ENCODE measurements around the gene EPG5.
"Not testable (repeated sequence)": the region's sequence is repeated elsewhere in the genome, so short reads cannot be mapped to it uniquely, and the experiment has no call there.

EPG5 gene

GRCh38 chr18:45974088-45974536 lies 7.0 kb upstream of the EPG5 start:
- peak; percentile 28 for DNase-seq

DNA sequence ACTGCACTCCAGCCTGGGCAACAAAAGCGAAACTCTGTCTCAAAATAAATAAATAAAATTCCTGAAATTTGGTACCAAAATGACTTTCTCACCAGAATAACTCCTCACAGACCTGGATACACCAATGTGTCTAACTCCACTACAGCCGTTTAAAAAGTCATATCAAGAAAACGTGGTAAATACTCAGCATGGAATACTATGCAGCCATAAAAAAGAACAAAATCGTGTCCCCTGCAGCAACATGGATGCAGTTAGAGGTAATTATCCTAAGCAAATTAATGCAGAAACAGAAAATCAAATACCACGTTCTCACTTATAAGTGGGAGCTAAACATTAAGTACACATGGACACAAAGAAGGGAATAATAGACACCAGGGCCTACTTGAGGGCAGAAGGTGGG lies 2.2 kb downstream of the EPG5 start:
- not testable (repeated sequence) for DNase-seq

DNA sequence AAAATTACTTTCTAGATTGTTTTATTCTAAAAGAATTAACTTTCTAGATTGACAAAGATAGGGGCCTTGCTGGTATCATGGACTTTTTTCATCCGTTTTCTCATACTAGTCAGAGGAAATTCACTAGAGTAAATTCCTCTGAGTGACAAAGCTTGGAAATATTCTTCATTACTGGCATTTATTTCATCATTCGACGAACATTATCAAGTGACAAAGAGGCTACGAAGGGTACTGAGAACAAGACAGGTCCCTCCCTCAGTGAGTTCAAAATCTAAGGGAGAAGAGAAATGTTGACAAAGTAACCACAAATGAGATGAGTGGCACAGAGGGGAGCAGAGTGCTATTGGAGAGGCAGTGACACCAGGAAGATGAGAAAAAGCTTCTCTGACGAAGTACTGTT lies 4.3 kb downstream of the EPG5 start:
- DNase-seq: no peak

- no peak for DNase-seq
These were observed 4.7 kb downstream of the EPG5 start for GRCh38 chr18:45962461-45962860.

- DNase-seq: not testable (repeated sequence)
These were observed 7.6 kb downstream of the EPG5 start for GRCh38 chr18:45959484-45959883.

DNA sequence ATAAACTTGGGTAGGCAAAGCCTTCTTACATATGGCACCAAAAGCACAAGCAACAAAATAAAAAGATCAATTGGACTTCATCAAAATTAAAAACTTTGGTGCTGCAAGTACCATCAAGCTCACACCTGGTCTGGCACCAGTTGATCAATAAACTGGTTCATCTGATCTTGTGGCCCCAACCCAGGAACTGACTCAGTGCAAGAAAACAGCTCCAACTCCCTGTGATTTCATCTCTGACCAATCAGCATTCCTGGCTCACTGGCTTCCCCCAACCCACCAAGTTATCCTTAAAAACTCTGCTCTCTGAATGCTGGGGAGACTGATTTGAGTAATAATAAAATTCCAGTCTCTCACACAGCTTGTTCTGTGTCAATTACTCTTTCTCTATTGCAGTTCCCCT lies 8.4 kb downstream of the EPG5 start:
- no peak for DNase-seq

- no peak for DNase-seq
These were observed 9.1 kb downstream of the EPG5 start for GRCh38 chr18:45958027-45958426.

DNA sequence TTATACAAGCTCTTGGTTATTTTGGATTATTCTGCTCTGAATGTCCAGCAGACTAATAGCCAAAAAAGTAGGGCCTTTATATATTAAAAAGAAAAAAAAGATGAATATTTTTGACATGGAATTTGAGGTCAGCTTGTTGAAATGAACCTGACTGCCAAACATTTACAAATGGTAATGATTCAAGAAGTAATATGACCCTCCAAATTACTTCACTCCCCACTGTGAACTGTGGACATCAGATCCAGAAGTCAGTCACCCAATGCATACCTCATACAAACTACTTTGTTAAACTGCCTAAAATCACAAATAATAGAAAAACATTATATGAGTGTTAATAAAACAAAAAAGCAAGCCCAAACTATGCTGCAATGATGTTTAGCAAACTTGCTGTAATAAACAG lies 10.0 kb downstream of the EPG5 start:
- DNase-seq: no peak

DNA sequence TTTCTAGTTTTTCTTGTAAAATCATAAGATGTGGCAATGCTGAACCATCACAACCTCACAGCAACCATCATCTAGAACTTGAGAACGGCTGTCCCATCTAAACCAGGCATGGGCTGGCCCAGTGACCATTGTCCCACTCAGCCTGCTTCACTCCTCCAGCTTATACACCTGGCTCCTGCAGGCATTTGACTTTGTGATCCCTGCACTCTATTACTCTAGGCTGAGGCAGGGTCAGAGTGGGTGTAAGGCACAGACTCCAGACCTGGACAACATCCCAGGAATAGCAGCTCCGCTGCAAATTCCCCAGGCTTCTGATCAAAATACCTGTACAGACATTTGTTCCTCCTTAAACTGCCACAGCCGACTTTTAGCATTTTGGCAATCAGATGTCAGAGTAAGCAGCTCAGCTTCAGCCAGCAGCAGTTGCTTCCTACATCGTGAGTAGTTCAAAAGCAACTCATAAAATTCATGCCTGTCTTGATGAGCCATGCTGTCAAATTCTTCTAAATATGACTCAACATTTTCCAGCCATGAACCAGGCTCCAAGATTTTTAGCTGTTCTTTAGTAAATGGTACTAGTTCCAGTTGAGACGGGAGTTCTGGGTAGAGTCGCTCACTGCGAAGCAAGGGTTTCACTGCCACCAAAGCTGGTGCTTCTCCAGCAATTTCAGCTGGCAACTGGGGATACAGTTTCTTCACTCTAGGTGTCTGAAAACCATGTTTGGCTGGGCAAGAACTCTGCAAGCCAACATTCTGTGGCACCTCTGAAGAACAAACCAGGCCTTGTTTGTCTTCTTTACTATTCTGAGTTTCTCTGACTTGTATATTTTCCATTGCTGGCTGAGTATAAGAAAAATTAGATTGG lies 12.8 kb downstream of the EPG5 start:
- no peak for DNase-seq

DNA sequence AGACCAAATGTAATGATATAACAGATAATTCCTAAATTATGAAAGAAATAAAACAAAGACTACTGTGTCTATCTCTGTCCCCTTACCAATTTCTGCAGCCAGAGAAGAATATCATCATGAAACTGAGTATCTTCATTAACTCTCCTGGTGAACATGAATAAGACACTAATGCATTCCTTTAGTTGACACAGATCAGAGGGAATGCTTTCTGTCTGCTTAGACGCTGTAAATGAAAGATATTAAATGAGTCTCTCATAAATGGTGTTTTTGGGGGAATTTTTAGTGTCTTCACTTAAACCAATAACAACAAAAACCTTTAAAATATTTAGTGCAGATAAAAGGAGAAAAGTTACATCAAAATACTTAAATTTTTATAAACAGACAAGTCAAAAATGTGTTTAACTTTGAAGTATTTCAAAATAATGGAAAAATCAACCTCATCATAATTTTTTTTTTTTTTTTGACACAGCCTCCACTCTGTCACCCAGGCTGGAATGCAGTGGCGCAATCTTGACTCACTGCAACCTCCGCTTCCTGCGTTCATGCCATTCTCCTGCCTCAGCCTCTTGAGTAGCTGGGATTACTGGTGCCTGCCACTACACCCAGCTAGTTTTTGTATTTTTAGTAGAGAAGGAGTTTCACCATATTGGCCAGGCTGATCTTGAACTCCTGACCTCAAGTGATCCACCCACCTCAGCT lies 16.0 kb downstream of the EPG5 start:
- no peak for DNase-seq

DNA sequence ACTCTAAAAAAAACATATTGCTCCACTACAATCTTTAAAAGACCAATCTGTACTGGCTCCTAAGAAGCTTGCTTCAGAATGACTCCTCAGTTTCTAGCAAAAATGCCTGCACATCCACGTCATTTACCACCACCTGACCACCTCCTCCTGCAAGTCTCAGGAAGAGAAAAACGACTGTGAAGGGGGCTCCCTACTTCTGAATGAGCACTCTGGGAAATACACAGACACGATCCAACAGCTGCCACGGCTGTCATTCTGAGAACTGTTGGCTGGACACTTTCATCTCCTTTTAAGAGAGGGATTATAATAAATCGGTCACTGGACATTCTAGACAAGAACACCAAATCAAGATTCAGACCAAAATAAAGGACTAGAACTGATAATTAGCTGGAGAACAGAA lies 21.5 kb downstream of the EPG5 start:
- no peak for DNase-seq

DNA sequence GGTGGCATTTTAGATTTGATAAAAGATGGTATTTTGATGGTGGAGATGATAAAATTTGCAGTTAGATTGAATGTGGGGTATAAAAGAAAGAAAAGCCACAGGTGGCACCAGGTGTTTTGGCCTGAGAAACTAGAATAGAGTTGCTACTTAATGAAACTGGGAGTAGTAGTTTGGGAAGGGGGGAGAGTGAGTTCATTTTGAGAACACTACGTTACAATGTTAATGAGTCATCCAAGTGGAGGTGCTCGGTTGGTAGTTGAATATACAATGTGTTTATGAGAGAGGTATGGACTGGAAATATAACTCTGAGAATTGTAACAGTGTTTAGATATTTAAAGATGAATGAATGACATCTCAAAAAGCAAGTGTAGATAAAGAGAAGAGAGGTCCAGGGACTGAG lies 26.4 kb downstream of the EPG5 start:
- no peak for DNase-seq

- DNase-seq: no peak
These were observed 27.9 kb downstream of the EPG5 start for GRCh38 chr18:45939236-45939635.

DNA sequence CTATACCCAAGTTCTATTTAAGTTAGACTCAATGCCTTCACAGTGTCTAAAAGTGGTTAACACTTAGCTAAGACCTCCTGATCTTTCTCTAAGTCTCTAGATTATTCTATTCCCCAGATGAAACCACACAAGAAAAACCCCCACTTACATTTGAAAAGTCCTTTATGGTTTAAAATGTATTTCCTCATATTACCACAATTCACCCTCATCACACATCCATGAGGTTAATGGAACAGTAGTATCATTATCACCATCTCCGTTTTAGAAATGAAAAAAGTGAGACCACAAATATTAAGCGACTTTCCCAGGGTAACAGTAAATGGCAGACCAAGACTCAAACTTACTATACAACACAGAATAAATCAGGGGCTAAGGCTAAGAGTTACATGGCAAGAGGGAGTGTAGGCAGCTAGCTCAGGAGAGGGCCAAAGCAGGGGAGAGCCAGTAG lies 28.6 kb downstream of the EPG5 start:
- no peak for DNase-seq

GRCh38 chr18:45935591-45936335 lies 31.4 kb downstream of the EPG5 start:
- DNase-seq: no peak

GRCh38 chr18:45932708-45933107 lies 34.4 kb downstream of the EPG5 start:
- DNase-seq: no peak

GRCh38 chr18:45930963-45931362 lies 36.2 kb downstream of the EPG5 start:
- no peak for DNase-seq

- no peak for DNase-seq
These were observed 40.4 kb downstream of the EPG5 start for GRCh38 chr18:45926691-45927090.

- no peak for DNase-seq
These were observed 41.0 kb downstream of the EPG5 start for GRCh38 chr18:45926085-45926484.

DNA sequence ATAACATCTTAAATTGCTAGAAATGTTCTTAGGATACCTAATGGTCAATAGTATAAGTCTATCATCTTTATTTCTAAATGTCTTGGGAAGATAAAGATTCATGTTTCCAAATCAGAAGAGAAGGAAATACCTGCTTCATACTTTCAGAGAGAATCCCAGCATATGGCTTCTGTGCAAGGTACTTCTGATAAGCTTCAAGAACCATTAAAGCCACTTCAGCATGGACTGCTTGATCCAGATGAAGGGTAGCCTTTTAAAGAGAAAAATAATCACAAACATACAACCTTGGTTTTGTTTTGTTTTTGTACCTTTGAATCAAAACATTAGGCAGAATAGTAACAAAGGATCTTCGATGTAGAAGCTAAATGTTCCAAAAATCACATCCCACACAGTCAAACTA lies 44.0 kb downstream of the EPG5 start:
- no peak for DNase-seq

DNA sequence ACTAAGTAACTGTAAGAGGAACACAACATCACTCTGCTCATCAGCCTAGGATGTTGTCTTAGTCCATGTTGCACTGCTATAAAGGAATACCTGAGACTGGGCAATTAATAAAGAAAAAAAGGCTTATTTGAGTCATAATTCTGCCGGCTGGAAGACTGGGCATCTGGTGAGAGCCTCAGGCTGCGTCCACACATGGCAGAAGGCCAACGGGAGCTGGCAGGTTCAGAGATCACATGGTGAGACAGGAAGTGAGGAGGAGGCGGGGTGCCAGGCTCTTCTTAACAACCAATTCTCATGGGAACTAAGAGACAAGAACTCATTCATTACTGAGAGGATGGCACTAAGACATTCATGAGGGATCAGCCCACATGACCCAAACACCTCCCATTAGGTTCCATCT lies 46.8 kb downstream of the EPG5 start:
- no peak for DNase-seq

GRCh38 chr18:45916302-45916701 lies 50.8 kb downstream of the EPG5 start:
- DNase-seq: no peak

- no peak for DNase-seq
These were observed 53.9 kb downstream of the EPG5 start for GRCh38 chr18:45913276-45913675.

Measured in effector CD8-positive, alpha-beta T cell (primary cell).